Keratinocyte (primary cell): ENCODE measurements around the gene MYO15B.

Experiments
- EZH2 ChIP-seq: IDR thresholded peaks from one replicate; pipeline ENCODE4 v1.6.1; 2012; ENCODE audit warnings: inconsistent platforms, mild to moderate bottlenecking, low read length, moderate library complexity
- TF ChIP-seq, protein P1 (sequence below), 3 experiments: IDR thresholded peaks in 1 of 3; conservative IDR thresholded peaks in 1 of 3; optimal IDR thresholded peaks in 1 of 3; 2 replicates in 2 of 3; 3 replicates in 1 of 3; pipeline versions ENCODE3 to v1.5.1; 2011; ENCODE audit warnings: low read length in 3 of 3, mild to moderate bottlenecking in 3 of 3, moderate library complexity in 2 of 3, control low read depth in 1 of 3, inconsistent platforms in 1 of 3; ENCODE audit not compliant: insufficient read depth in 2 of 3; ENCODE audit errors: extremely low read depth in 1 of 3

DNA sequence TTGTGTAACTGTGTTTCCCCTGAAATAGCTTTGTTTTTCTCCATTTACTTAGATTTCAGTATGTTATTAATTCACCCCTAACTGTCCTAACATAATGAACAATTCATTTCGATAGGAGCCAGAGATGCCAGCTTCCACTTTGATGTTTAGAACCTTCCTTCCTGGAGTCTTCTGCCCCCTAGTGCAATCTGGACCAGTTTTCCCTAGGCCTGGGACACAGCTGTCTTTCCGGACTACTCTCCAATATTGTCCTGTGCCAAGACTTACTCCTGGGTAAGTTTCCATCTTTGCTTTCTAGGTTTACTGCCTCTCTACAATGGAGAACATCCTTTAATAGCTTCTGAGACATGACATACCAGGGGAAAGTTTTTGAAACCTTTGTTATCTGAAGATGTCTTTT, 66.6 kb downstream of the MYO15B start:
- TF ChIP-seq, protein P1, sequence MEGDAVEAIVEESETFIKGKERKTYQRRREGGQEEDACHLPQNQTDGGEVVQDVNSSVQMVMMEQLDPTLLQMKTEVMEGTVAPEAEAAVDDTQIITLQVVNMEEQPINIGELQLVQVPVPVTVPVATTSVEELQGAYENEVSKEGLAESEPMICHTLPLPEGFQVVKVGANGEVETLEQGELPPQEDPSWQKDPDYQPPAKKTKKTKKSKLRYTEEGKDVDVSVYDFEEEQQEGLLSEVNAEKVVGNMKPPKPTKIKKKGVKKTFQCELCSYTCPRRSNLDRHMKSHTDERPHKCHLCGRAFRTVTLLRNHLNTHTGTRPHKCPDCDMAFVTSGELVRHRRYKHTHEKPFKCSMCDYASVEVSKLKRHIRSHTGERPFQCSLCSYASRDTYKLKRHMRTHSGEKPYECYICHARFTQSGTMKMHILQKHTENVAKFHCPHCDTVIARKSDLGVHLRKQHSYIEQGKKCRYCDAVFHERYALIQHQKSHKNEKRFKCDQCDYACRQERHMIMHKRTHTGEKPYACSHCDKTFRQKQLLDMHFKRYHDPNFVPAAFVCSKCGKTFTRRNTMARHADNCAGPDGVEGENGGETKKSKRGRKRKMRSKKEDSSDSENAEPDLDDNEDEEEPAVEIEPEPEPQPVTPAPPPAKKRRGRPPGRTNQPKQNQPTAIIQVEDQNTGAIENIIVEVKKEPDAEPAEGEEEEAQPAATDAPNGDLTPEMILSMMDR (optimal IDR thresholded peaks at IDR 0.05 in 1 of 3, IDR thresholded peaks at IDR 0.05 in 1 of 3, conservative IDR thresholded peaks at IDR 0.05 in 1 of 3; ENCODE audit: extremely low read depth in 1 of 3, insufficient read depth in 2 of 3, low read length in 3 of 3), result peak; percentile 16 to 57 (median 45)
- TF ChIP-seq EZH2, result no peak
